Cardiac fibroblast (primary cell): ENCODE results near the gene APOBEC3B.
"Not testable (repeated sequence)": the region's sequence is repeated elsewhere in the genome, so short reads cannot be mapped to it uniquely, and the experiment has no call there.

Experiments used
- DNase-seq, 2 donors: peaks; one replicate each; pipeline versions ENCODE4 v3.0.0 to v3.0.0-alpha.2; 2010; ENCODE audit warnings: low read depth in 2 of 2
- H3K4me3 ChIP-seq, 2 donors: replicated peaks in 1 of 2; 1 replicate in 1 of 2; 2 replicates in 1 of 2; pipeline ENCODE4 v1.5.1; 2011; ENCODE audit warnings: low read depth in 2 of 2, low read length in 2 of 2, mild to moderate bottlenecking in 2 of 2, moderate library complexity in 1 of 2
- TF ChIP-seq, protein P1 (sequence below): IDR thresholded peaks from one replicate; pipeline ENCODE4 v1.5.1; 2011; ENCODE audit warnings: low read depth, mild to moderate bottlenecking, low read length, inconsistent platforms

APOBEC3B gene

DNA sequence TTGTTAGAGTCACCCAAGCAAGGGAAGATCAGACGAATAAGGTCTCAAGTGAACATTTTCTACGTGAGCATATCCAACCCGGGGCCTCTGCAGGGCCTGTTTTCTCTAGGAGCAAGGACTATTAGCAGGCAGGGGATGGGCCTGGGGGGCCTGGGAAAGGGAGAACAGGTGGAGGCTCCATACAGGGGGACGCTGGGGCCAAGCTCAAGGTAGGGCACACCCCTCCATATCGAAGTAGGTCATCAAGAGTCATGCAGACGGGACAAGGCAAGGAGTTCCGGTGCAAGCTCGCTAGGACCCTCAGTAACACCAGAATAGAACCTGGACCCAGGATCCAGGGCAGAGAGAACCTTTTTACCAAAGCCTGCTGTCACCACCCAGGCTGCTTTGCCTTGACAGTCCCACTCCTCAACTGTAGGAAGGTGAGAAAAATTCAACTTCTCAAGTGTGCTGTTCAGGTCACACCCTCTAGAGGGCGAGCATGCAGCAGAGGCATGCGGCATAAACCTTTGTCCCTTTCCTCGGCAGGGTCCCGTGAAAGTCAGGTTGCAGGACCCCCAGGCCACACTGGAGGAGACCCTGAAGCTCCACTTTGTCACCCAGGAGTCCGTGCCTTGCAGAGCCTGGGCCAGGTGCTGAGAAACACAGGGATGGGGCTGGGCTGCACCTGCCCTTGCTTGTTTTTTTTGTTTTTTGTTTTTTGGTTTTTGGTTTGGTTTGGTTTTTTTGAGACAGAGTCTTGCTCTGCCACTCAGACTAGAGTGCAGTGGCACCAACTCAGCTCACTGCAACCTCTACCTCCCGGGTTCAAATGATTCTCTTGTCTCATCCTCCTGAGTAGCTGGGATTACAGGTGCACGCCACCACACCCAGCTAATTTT, 8.6 kb upstream of the APOBEC3B start:
- TF ChIP-seq, protein P1, sequence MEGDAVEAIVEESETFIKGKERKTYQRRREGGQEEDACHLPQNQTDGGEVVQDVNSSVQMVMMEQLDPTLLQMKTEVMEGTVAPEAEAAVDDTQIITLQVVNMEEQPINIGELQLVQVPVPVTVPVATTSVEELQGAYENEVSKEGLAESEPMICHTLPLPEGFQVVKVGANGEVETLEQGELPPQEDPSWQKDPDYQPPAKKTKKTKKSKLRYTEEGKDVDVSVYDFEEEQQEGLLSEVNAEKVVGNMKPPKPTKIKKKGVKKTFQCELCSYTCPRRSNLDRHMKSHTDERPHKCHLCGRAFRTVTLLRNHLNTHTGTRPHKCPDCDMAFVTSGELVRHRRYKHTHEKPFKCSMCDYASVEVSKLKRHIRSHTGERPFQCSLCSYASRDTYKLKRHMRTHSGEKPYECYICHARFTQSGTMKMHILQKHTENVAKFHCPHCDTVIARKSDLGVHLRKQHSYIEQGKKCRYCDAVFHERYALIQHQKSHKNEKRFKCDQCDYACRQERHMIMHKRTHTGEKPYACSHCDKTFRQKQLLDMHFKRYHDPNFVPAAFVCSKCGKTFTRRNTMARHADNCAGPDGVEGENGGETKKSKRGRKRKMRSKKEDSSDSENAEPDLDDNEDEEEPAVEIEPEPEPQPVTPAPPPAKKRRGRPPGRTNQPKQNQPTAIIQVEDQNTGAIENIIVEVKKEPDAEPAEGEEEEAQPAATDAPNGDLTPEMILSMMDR = peak; percentile 89
- DNase-seq = peak; percentile 48 to 49

DNA sequence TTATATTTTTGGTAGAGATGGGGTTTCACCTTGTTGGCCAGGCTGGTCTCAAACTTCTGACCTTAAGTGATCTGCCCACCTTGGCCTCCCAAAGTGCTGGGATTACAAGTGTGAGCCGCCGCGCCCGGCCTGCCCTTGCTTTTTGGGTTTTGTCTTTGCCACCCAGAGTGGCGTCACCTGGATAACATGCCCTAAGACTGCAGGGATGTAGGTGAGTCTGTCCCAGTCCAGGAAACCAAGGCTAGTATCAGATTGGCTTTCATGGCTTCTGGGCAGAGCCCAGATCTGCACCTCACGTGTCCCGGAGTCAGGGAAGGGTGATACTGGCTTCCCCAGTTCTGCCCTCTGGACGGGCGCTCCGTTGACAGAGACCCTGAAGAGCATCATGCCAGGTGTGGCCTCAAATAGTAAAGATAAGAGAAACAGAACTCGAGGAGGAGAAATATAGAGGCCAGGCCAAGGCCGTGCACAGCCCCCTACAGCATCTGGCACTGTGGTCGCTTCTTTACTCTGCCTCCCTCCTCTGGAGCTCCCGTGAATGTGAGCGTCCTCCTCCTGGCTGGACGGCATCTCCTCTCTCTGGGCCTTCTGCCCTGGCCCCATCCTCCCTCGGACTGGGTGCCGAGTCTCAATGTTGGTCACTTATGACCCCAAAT, 7.8 kb upstream of the APOBEC3B start:
- no peak for DNase-seq
- TF ChIP-seq, protein P1 = no peak
- H3K4me3 ChIP-seq = no peak overlapping the region

More for the DNA sequence above, 8.6 kb upstream of the APOBEC3B start:
- no peak overlapping the region for H3K4me3 ChIP-seq

DNA sequence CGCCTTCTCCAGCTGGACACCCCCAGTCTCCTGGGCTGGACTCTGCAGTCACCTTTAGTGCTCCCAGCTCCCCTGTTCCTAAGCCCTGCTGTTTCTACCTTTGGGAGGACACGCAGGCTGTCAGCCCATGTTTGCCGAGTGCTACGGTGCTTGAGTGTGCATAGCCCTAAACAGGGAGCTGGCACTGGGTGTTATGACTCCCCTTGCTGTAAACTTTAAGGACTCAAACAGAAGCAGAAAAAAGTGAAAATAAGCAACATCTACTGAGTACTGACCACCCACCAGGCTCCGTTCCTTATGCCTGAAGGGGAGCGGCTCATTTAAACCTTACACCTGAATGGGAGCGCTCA, 7.3 kb upstream of the APOBEC3B start:
- TF ChIP-seq, protein P1 = no peak
- no peak overlapping the region for H3K4me3 ChIP-seq

DNA sequence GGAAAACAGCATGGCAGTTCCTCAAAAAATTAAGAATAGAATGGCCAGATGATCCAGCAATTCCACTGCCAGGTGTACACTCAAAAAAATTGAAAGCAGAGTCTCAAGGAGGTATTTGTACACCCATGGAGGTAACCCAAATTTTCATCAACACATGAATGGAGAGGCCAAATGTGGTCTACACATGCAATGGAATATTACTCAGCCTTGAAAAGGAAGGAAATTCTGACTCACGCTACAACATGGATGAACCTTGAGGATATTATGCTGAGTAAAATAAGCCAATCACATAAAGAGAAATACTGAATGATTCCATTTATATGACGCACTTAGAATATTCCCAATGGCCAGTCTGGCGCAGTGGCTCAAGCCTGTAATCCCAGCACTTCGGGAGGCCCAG, 4.9 kb upstream of the APOBEC3B start:
- H3K4me3 ChIP-seq, DNase-seq: not testable (repeated sequence)

More for the DNA sequence above, 7.3 kb upstream of the APOBEC3B start:
- no peak for DNase-seq

DNA sequence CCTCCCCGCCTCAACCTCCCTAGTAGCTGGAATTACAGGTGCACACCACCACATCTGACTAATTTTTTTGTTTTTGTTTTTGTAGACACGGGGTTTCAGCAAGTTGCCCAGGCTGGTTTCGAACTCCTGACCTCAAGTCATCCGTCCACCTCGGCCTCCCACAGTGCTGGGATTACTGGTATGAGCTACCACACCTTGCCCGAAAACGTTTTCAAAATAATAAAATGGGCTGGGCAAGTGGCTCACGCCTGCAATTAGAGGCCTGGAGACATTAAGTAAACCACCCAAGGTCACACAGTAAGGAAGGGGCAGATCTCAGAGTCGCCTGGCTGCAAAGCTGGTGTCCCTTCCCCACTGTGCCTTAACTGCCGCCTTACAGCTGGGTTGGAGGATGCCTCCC, 1.6 kb upstream of the APOBEC3B start:
- H3K4me3 ChIP-seq, DNase-seq: not testable (repeated sequence)

DNA sequence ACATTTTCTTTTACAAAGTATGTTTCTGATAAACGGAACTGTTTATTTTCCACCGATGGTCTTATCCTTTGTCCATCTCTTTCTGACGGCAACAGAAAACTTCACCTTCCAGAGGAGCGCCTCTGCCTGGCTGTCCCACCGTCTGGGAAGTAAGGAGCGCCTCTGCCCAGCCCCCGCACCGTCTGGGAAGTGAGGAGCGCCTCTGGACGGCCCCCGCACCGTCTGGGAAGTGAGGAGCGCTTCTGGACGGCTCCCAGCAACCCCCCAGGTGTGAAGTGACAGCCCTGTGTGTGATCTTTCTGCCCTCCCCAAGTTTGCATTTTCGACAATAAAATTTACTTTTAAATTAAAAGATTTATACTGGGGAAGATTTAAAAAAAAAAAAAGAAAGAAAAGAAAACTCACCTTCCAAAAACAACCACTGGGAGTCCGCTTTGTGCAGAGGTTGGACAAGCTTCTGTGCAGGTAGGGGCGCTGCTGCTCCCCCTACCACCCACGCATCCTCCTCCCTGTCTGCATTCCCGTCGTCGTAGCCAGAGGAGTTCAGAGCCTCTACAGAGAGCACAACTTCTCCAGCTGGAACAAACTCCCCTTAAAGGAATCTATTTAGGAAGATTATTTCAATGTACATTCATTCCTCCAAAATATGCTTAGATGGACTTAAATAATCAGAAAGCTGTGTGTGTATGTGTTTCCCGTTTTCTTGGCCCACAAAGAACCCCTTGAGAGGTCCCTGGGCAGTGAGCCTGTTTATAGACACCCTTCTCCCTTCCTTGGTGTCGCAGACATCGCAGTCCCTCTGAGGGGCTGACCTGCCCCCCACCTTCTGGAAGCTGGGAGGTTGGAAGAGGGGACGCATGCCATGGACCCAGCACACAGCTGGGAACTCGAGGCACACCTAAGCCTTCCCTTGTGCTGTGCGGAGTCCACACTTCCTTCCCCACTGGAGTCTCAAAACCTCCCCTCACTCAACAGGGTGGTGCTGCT, 849 bp upstream of the APOBEC3B start:
- DNase-seq = peak; percentile 9 to 41
- TF ChIP-seq, protein P1 = no peak

DNA sequence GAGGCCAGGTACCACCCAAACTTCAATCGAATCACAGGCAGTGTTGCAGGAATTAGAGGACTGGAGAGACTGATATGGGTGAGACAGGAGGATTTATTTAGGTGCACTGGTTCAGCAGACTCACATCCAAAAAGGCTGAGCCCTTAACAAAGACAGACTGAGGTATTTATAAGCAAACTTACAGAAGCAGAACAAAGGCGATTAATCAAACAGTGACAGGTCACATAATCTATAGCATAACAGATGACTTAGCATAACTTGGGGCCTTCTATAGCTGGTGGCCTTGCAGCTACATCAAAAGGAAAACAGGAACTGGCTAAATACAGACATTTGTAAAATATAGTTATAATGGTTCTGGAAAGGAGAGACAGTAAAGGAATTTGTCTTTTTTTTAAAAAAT, 2.1 kb downstream of the APOBEC3B start:
- no peak for DNase-seq
- no peak overlapping the region for H3K4me3 ChIP-seq
- TF ChIP-seq, protein P1 = no peak

More for the DNA sequence above, 849 bp upstream of the APOBEC3B start:
- H3K4me3 ChIP-seq = peak overlapping the region in 1 of 2 donors; percentile 39

DNA sequence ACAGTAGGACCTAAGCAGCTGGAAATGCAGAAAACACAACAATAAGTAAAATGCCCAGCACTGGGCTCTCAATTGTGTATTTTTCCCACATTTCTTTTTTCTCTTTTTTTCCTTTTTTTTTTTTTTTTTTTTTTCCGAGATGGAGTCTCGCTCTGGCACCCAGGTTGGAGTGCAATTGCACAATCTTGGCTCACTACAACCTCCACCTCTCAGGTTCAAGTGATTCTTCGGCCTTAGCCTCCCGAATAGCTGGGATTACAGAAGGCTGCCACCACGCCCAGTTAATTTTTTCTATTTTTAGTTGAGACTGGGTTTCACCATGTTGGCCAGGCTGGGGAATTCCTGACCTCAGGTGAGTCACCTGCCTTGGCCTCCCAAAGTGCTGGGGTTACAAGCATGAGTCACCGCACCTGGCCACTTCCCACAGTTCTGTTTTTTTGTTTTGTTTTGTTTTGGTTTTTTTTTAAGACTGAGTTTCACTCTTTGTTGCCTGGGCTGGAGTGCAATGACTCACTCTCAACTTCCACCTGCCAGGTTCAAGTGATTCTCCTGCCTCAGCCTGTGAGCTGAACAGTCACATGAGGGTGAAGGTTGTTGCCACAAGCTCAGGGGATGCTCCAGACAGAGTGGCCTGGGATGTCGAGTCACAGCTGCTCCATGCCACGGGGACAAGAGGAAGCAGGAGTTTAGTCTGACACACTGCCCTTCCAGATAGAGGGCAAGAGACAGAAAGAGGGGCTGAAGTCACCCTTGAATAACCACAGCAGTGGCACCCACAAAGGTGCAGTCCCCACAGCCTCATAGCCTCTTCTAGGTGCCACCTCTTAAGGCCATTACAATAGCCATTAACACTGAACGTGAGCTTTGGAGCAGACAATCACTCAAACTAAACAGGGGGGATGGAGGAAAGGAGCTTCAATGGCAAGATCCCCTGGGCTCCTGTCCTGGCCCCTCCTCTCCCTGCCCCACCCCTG, 2.9 kb downstream of the APOBEC3B start:
- H3K4me3 ChIP-seq = not testable (repeated sequence)
- peak in 1 of 2 donors; percentile 73 for DNase-seq
